H1 (cell line): ENCODE data around the gene CETN2. TPM values are rescaled to one million over a fixed set of nuclear protein-coding genes. Genes with fewer than 3 reads are reported as not detected.

Experiments
- CTCF ChIA-PET: fragments of 300-600 bp; sonication (Branson Sonifier 250); formaldehyde crosslinking; loops from one replicate; lab custom pipeline; 2021; ENCODE audit not compliant: partially characterized antibody; lab: Charles Lee
- POLR2A ChIA-PET: fragments of 300-600 bp; sonication (Branson Sonifier 250); formaldehyde crosslinking; loops from one replicate; lab custom pipeline; 2021; ENCODE audit warnings: inconsistent platforms; ENCODE audit not compliant: partially characterized antibody; lab: Charles Lee
- DNase-seq, 2 experiments: peaks; one replicate each; pipeline versions ENCODE4 v3.0.0 to v3.0.0-alpha.2; 2010 to 2022; ENCODE audit warnings: low spot score in 2 of 2, low read depth in 1 of 2, mixed read lengths in 1 of 2
- FAIRE-seq: peaks from 2 replicates; lab custom pipeline; 2011; peaks lifted over from hg19 to GRCh38; lab: Jason Lieb, UNC
- H2AFZ ChIP-seq: 2 replicates; pipeline ENCODE4 v1.8.1; 2012; ENCODE audit warnings: low read length, inconsistent platforms
- H2AK5ac ChIP-seq: 2 replicates; pipeline ENCODE4 v1.6.1; 2013; ENCODE audit warnings: low read depth, low read length
- H2BK120ac ChIP-seq: replicated peaks from 2 replicates; pipeline ENCODE3; 2013; ENCODE audit warnings: low read depth, low read length, inconsistent platforms
- H2BK12ac ChIP-seq: 2 replicates; pipeline ENCODE4 v1.6.1; 2013; ENCODE audit warnings: low read depth, low read length
- H2BK15ac ChIP-seq: 2 replicates; pipeline ENCODE4 v1.6.1; 2013; ENCODE audit warnings: low read length
- H2BK20ac ChIP-seq: 2 replicates; pipeline ENCODE4 v1.6.1; 2013; ENCODE audit warnings: low read length
- H2BK5ac ChIP-seq: 2 replicates; pipeline ENCODE4 v1.6.1; 2013; ENCODE audit warnings: low read depth, low read length
- H3K14ac ChIP-seq: 2 replicates; pipeline ENCODE4 v1.6.1; 2013; ENCODE audit warnings: inconsistent platforms; ENCODE audit not compliant: insufficient read length
- H3K18ac ChIP-seq: 2 replicates; pipeline ENCODE4 v1.6.1; 2013; ENCODE audit warnings: low read length; ENCODE audit errors: extremely low read depth
- H3K23ac ChIP-seq: 2 replicates; pipeline ENCODE4 v1.6.1; 2013; ENCODE audit warnings: inconsistent platforms; ENCODE audit not compliant: insufficient read length
- H3K23me2 ChIP-seq: 2 replicates; pipeline ENCODE4 v1.6.1; 2013; ENCODE audit warnings: low read depth, low read length
- H3K27ac ChIP-seq: 2 replicates; pipeline ENCODE4 v1.6.1; 2011; ENCODE audit warnings: low read depth, low read length, inconsistent platforms
- H3K27me3 ChIP-seq, 4 experiments: replicated peaks in 1 of 4; 1 replicate in 1 of 4; 2 replicates in 3 of 4; pipeline versions ENCODE4 v1.6.1 to v1.8.1; 2011 to 2013; ENCODE audit warnings: low read length in 3 of 4, mild to moderate bottlenecking in 3 of 4, inconsistent platforms in 2 of 4, mixed read lengths in 2 of 4, moderate library complexity in 1 of 4; ENCODE audit not compliant: control insufficient read depth in 3 of 4, insufficient read depth in 3 of 4; ENCODE audit errors: extremely low read depth in 1 of 4
- H3K36me3 ChIP-seq, 4 experiments: 2 replicates each; pipeline versions ENCODE4 v1.6.1 to v1.8.1; 2011 to 2013; ENCODE audit warnings: mild to moderate bottlenecking in 4 of 4, low read length in 3 of 4, moderate library complexity in 2 of 4, control low read depth in 1 of 4, inconsistent platforms in 1 of 4; ENCODE audit not compliant: insufficient read depth in 4 of 4, control insufficient read depth in 2 of 4
- H3K4ac ChIP-seq: replicated peaks from 2 replicates; pipeline ENCODE3; 2013; ENCODE audit warnings: low read length, low read depth, mixed read lengths, inconsistent platforms; ENCODE audit not compliant: insufficient read length
- H3K4me1 ChIP-seq, 4 experiments: replicated peaks in 1 of 4; 1 replicate in 1 of 4; 2 replicates in 3 of 4; pipeline versions ENCODE4 v1.6.1 to v1.8.1; 2011 to 2013; ENCODE audit warnings: low read length in 3 of 4, inconsistent platforms in 2 of 4, mixed read lengths in 1 of 4; ENCODE audit not compliant: insufficient read depth in 4 of 4, control insufficient read depth in 3 of 4
- H3K4me2 ChIP-seq, 2 experiments: 2 replicates each; pipeline versions ENCODE4 v1.6.1 to v1.8.1; 2011 to 2013; ENCODE audit warnings: low read depth in 2 of 2, low read length in 2 of 2, control low read depth in 1 of 2, inconsistent platforms in 1 of 2, mild to moderate bottlenecking in 1 of 2; ENCODE audit not compliant: insufficient read depth in 1 of 2
- H3K4me3 ChIP-seq, 4 experiments: fragments of 200-600, 300-600 bp in 1 of 4; sonication (generic), shearing (Covaris generic), sonication (Bioruptor Twin) in 1 of 4; 2 replicates each; pipeline versions ENCODE4 v1.5.1 to v1.8.1; 2011 to 2016; ENCODE audit warnings: low read length in 4 of 4, low read depth in 3 of 4, control low read depth in 2 of 4, inconsistent platforms in 2 of 4, mild to moderate bottlenecking in 2 of 4, mixed read lengths in 1 of 4, moderate library complexity in 1 of 4; ENCODE audit not compliant: insufficient read depth in 2 of 4; ENCODE audit errors: extremely low read depth in 1 of 4
- H3K56ac ChIP-seq: replicated peaks from 2 replicates; pipeline ENCODE3; 2013; ENCODE audit warnings: low read depth, mild to moderate bottlenecking, mixed read lengths, low read length, inconsistent platforms; ENCODE audit not compliant: insufficient read length
- H3K79me1 ChIP-seq: 2 replicates; pipeline ENCODE4 v1.6.1; 2013; ENCODE audit warnings: low read depth, low read length, control low read depth
- H3K79me2 ChIP-seq, 2 experiments: 2 replicates each; pipeline versions ENCODE4 v1.6.1 to v1.8.1; 2012 to 2013; ENCODE audit warnings: low read length in 2 of 2, mild to moderate bottlenecking in 2 of 2, inconsistent platforms in 1 of 2; ENCODE audit not compliant: insufficient read depth in 2 of 2, control insufficient read depth in 1 of 2
- H3K9ac ChIP-seq, 4 experiments: replicated peaks in 1 of 4; 1 replicate in 1 of 4; 2 replicates in 3 of 4; pipeline versions ENCODE4 v1.6.1 to v1.8.1; 2011 to 2013; ENCODE audit warnings: low read depth in 3 of 4, low read length in 3 of 4, control low read depth in 2 of 4, mild to moderate bottlenecking in 2 of 4, moderate library complexity in 2 of 4, inconsistent platforms in 1 of 4; ENCODE audit errors: extremely low read depth in 1 of 4
- H3K9me3 ChIP-seq, 2 experiments: 2 replicates each; pipeline versions ENCODE4 v1.6.1 to v1.8.1; 2012 to 2013; ENCODE audit warnings: mild to moderate bottlenecking in 2 of 2, moderate library complexity in 2 of 2, control low read depth in 1 of 2, inconsistent platforms in 1 of 2, low read depth in 1 of 2, low read length in 1 of 2, mixed read lengths in 1 of 2; ENCODE audit not compliant: insufficient read depth in 2 of 2
- H4K20me1 ChIP-seq, 2 experiments: replicated peaks in 1 of 2; 2 replicates each; pipeline versions ENCODE3 to v1.8.1; 2011 to 2013; ENCODE audit warnings: inconsistent platforms in 2 of 2, low read length in 2 of 2, mild to moderate bottlenecking in 1 of 2; ENCODE audit not compliant: insufficient read depth in 2 of 2, control insufficient read depth in 1 of 2
- H4K5ac ChIP-seq: 2 replicates; pipeline ENCODE4 v1.6.1; 2013; ENCODE audit warnings: low read length, low read depth, mixed read lengths, inconsistent platforms; ENCODE audit not compliant: insufficient read length
- H4K8ac ChIP-seq: 2 replicates; pipeline ENCODE4 v1.8.0; 2013; ENCODE audit warnings: mild to moderate bottlenecking, moderate library complexity, low read length, inconsistent platforms; ENCODE audit not compliant: insufficient read depth; ENCODE audit errors: extremely low read depth
- H4K91ac ChIP-seq: replicated peaks from 2 replicates; pipeline ENCODE3; 2013; ENCODE audit warnings: low read length, mixed read lengths, inconsistent platforms; ENCODE audit not compliant: insufficient read length
- CTCF ChIP-seq, 3 experiments: IDR thresholded peaks; 1 replicate in 2 of 3; 2 replicates in 1 of 3; pipeline versions ENCODE4 v1.5.1 to v1.6.1; 2011; ENCODE audit warnings: low read length in 3 of 3, mild to moderate bottlenecking in 3 of 3, inconsistent platforms in 2 of 3, low read depth in 1 of 3, moderate library complexity in 1 of 3; ENCODE audit not compliant: insufficient read depth in 1 of 3; ENCODE audit errors: control extremely low read depth in 1 of 3
- FOSL1 ChIP-seq: IDR thresholded peaks from 2 replicates; pipeline ENCODE4 v1.6.1; 2011; ENCODE audit warnings: mild to moderate bottlenecking, low read depth, low read length, moderate library complexity; ENCODE audit not compliant: insufficient read depth
- RAD21 ChIP-seq, 2 experiments: IDR thresholded peaks in 1 of 2; conservative IDR thresholded peaks in 1 of 2; 2 replicates each; pipeline ENCODE4 v1.6.1; 2011; ENCODE audit warnings: low read depth in 2 of 2, low read length in 2 of 2, improper control_type of control experiment in 1 of 2, inconsistent platforms in 1 of 2, mild to moderate bottlenecking in 1 of 2, moderate library complexity in 1 of 2
- SAP30 ChIP-seq: fragments of 300-600 bp; sonication (generic); IDR thresholded peaks from 2 replicates; pipeline ENCODE4 v1.7.1; 2012; ENCODE audit warnings: low read length, moderate library complexity, mild to moderate bottlenecking, inconsistent platforms; ENCODE audit not compliant: insufficient read depth, insufficient replicate concordance
- SP1 ChIP-seq: IDR thresholded peaks from 2 replicates; pipeline ENCODE4 v1.6.1; 2011; ENCODE audit warnings: low read depth, low read length
- WGBS, 2 experiments: shearing (Covaris generic) in 1 of 2; methylation state at CpG; one replicate each; pipeline versions ENCODE4 v1.1.6 to v1.1.7; 2013 to 2015; ENCODE audit warnings: low lambda C conversion rate in 2 of 2, mixed read lengths in 2 of 2, inconsistent platforms in 1 of 2, low coverage in 1 of 2, missing lambda C conversion rate in 1 of 2; ENCODE audit not compliant: insufficient replicate concordance in 2 of 2, insufficient coverage in 1 of 2, insufficient read length in 1 of 2; ENCODE audit errors: extremely low coverage in 1 of 2, missing lambda C conversion rate in 1 of 2; 5-methylcytosine and 5-hydroxymethylcytosine counted together
- polyA plus RNA-seq, 7 experiments: library from polyadenylated mRNA; depleted of rRNA in 3 of 7; stranded (reverse) in 5 of 7; unstranded in 2 of 7; fragments of >200 nt in 5 of 7; fragments of 200-250 nt in 2 of 7; gene quantifications; 1 replicate in 5 of 7; 2 replicates in 1 of 7; 4 replicates in 1 of 7; pipeline versions ENCODE4 v1.2.1 to v1.2.3, GENCODE V29; 2011 to 2013; ENCODE audit warnings: missing spikeins in 2 of 7, mixed read lengths in 2 of 7
- total RNA-seq: library from RNA; stranded (reverse); fragmentation: NEBNext Ultra II Directional; extraction: Animal tissue kit (Norgen Biotek cat#: 25700); gene quantifications from 2 replicates; pipeline ENCODE4 v1.2.1, GENCODE V29; 2021

CETN2 gene
- total and polyA plus RNA-seq, 2 of the 8 experiments (the other 6 are each of a cell fraction or from before 2014, with no cell fraction given), result 13.1 to 24.3 TPM

- CTCF ChIA-PET, result interaction anchor here (0.7 to 4.7 kb wide), 29 partner anchors 9 to 1109 kb away, joined by 3 to 39 read pairs (median 3); partner anchors contain the start of gene CETN2
Observed at GRCh38 chrX:152821145-152821765, 9.3 kb downstream of the CETN2 start.

More at GRCh38 chrX:152821145-152821765, 9.3 kb downstream of the CETN2 start:
- Histone ChIP-seq H4K91ac (no peak overlapping the region), H3K9ac (no peak overlapping the region), H4K8ac (no peak overlapping the region), H3K56ac (no peak overlapping the region), H3K79me2 (no peaks in the 10 kb centered on the region), H3K4me1 (no peaks in the 10 kb centered on the region), H3K18ac (no peak overlapping the region), H2BK15ac (no peak overlapping the region), H3K14ac (no peak overlapping the region), H2AK5ac (no peak overlapping the region), H2BK20ac (no peak overlapping the region), H3K79me1 (no peaks in the 10 kb centered on the region), H2BK12ac (no peak overlapping the region), H2BK5ac (no peak overlapping the region), H3K9me3 (no peaks in the 10 kb centered on the region), H4K20me1 (no peaks in the 10 kb centered on the region), H3K27ac (no peak overlapping the region), H2AFZ (no peak overlapping the region), H4K5ac (no peak overlapping the region), H3K4ac (no peak overlapping the region), H3K23me2 (no peaks in the 10 kb centered on the region), H2BK120ac (no peak overlapping the region), H3K4me2 (no peak overlapping the region), H3K27me3 (no peaks in the 10 kb centered on the region; a peak in 1 of 7 replicates), H3K23ac (no peak overlapping the region), H3K4me3 (no peak overlapping the region), H3K36me3 (no peaks in the 10 kb centered on the region)
- FAIRE-seq (peak; percentile 98), DNase-seq (peak; percentile 9 to 69)
- TF ChIP-seq FOSL1 (no peak), SAP30 (no peak), SP1 (no peak), CTCF (IDR thresholded peaks at IDR 0.05; ENCODE audit: control extremely low read depth in 1 of 3, insufficient read depth in 1 of 3, low read depth in 1 of 3, low read length in 3 of 3) (peak; percentile 43 to 76 (median 67)), RAD21 (IDR thresholded peaks at IDR 0.05 in 1 of 2, conservative IDR thresholded peaks at IDR 0.05 in 1 of 2; ENCODE audit: low read depth in 2 of 2, low read length in 2 of 2) (peak; percentile 74 to 78)
- POLR2A ChIA-PET, result interaction anchor here (0.7 kb wide), 1 partner anchor 179 kb away, joined by 4 read pairs; no protein-coding TSS in a partner anchor
- WGBS, 2 experiments, result 92% methylated on average over 2 of the region's 3 CpGs; no CpG with 5 or more reads in 1 of the 2 experiments
